NB4 (cell line): ENCODE results near the gene MAPK6.

Experiments
- MYC ChIP-seq: IDR thresholded peaks from 2 replicates; pipeline ENCODE4 v1.6.1; 2011; ENCODE audit warnings: low read depth, low read length
- POLR2A ChIP-seq: IDR thresholded peaks from 2 replicates; pipeline ENCODE4 v1.6.1; 2011; ENCODE audit warnings: mild to moderate bottlenecking; ENCODE audit not compliant: insufficient read length; ENCODE audit errors: extremely low read depth
- TF ChIP-seq, protein P1 (sequence below): IDR thresholded peaks from one replicate; pipeline ENCODE4 v1.5.1; 2012; ENCODE audit warnings: low read depth, low read length
- TF ChIP-seq, protein P2 (sequence below): IDR thresholded peaks from 2 replicates; pipeline ENCODE4 v1.6.1; 2011; ENCODE audit warnings: low read depth, low read length

DNA sequence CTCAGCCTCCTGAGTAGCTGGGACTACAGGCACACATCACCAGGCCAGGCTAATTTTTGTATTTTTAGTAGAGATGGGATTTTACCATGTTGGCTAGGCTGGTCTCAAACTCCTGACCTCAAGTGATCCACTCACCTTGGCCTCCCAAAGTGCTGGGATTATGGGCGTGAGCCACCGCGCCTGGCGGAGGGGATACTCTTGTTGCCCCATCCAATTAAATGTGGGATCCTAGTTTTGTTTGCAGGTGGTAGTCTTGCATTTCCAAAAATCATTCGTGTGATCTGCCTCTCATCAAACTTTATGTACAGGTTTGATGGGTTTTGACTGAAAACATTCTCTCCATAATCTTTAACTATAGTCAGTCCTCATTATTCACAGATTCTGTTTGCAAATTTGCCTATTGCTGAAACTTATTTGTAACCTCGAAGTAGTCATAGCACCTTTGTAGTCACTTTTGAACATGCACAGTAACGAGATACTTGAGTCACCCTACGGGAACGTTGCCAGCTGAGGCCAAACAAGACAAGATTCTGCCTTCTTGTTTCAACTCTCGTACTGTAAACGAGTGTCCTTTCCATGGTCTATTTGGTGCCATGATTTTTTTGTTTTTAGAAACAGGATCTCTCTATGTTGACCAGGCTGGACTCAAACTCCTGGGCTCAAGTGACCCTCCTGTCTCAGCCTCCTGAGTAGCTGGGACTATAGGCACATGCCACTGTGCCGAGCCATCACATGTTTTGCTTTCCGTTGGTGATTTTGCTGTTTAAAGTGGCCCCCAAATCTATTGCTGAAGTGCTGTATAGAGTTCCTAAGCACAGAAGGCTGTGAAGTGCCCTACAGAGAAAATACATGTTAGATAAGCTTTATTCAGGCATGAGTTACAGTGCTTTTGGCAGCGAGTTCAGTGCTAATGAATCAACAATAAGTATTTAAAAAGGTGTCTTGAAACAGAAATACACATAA, 8.1 kb upstream of the MAPK6 start:
- TF ChIP-seq, protein P1, sequence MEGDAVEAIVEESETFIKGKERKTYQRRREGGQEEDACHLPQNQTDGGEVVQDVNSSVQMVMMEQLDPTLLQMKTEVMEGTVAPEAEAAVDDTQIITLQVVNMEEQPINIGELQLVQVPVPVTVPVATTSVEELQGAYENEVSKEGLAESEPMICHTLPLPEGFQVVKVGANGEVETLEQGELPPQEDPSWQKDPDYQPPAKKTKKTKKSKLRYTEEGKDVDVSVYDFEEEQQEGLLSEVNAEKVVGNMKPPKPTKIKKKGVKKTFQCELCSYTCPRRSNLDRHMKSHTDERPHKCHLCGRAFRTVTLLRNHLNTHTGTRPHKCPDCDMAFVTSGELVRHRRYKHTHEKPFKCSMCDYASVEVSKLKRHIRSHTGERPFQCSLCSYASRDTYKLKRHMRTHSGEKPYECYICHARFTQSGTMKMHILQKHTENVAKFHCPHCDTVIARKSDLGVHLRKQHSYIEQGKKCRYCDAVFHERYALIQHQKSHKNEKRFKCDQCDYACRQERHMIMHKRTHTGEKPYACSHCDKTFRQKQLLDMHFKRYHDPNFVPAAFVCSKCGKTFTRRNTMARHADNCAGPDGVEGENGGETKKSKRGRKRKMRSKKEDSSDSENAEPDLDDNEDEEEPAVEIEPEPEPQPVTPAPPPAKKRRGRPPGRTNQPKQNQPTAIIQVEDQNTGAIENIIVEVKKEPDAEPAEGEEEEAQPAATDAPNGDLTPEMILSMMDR, result no peak
- TF ChIP-seq POLR2A, result no peak
- TF ChIP-seq, protein P2, sequence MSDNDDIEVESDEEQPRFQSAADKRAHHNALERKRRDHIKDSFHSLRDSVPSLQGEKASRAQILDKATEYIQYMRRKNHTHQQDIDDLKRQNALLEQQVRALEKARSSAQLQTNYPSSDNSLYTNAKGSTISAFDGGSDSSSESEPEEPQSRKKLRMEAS, result no peak
- no peak for TF ChIP-seq MYC
